GM12878 (cell line): ENCODE measurements around the gene KCNN3. TPM values are rescaled to one million over a fixed set of nuclear protein-coding genes. Genes with fewer than 3 reads are reported as not detected.

Source experiments
- ATF7 ChIP-seq: fragments of 450-650 bp; IDR thresholded peaks from 2 replicates; pipeline ENCODE4 v1.6.1; 2016; ENCODE audit warnings: low read depth, mild to moderate bottlenecking
- BCL11A ChIP-seq: IDR thresholded peaks from 2 replicates; pipeline ENCODE4 v1.6.1; 2011; ENCODE audit warnings: low read depth, low read length
- BHLHE40 ChIP-seq, 2 experiments: fragments of 450-650 bp in 1 of 2; IDR thresholded peaks; 2 replicates each; pipeline ENCODE4 v1.6.1; 2011 to 2017; ENCODE audit warnings: low read depth in 2 of 2, borderline replicate concordance in 1 of 2, improper control_type of control experiment in 1 of 2, low read length in 1 of 2, mild to moderate bottlenecking in 1 of 2
- CEBPZ ChIP-seq: fragments of 150-350 bp; IDR thresholded peaks from 2 replicates; pipeline ENCODE4 v1.6.1; 2016; ENCODE audit warnings: low read depth, low read length
- CREB1 ChIP-seq: IDR thresholded peaks from 2 replicates; pipeline ENCODE4 v1.6.1; 2012; ENCODE audit warnings: low read depth, mild to moderate bottlenecking, inconsistent platforms
- EED ChIP-seq: sonication (generic); IDR thresholded peaks from 2 replicates; pipeline ENCODE4 v1.6.1; 2016; ENCODE audit warnings: antibody characterized with exemption, low read depth
- ETV6 ChIP-seq, 2 experiments: fragments of 450-650 bp in 1 of 2; IDR thresholded peaks in 1 of 2; conservative IDR thresholded peaks in 1 of 2; 2 replicates each; pipeline ENCODE4 v1.6.1; 2014; ENCODE audit warnings: antibody characterized with exemption in 1 of 2, borderline replicate concordance in 1 of 2, low read depth in 1 of 2, mild to moderate bottlenecking in 1 of 2, moderate library complexity in 1 of 2
- HDGF ChIP-seq: fragments of 450-650 bp; IDR thresholded peaks from 2 replicates; pipeline ENCODE4 v1.6.1; 2016; ENCODE audit warnings: antibody characterized with exemption
- JUNB ChIP-seq: IDR thresholded peaks from 2 replicates; pipeline ENCODE4 v1.6.1; 2016; ENCODE audit warnings: antibody characterized with exemption, mild to moderate bottlenecking
- NKRF ChIP-seq: fragments of 450-650 bp; conservative IDR thresholded peaks from 2 replicates; pipeline ENCODE4 v1.6.1; 2017; ENCODE audit warnings: mild to moderate bottlenecking, moderate library complexity
- NR2C2 ChIP-seq: IDR thresholded peaks from 2 replicates; pipeline ENCODE4 v1.6.1; 2011; ENCODE audit warnings: borderline replicate concordance, low read depth; ENCODE audit not compliant: control insufficient read depth, insufficient read length
- PAX5 ChIP-seq: IDR thresholded peaks from 2 replicates; pipeline ENCODE4 v1.6.1; 2011; ENCODE audit warnings: low read depth, low read length, borderline replicate concordance
- PKNOX1 ChIP-seq: fragments of 450-650 bp; IDR thresholded peaks from 2 replicates; pipeline ENCODE4 v1.6.1; 2016; ENCODE audit warnings: mild to moderate bottlenecking
- POU2F2 ChIP-seq: IDR thresholded peaks from 3 replicates; pipeline ENCODE4 v1.6.1; 2011; ENCODE audit warnings: low read depth, mild to moderate bottlenecking, low read length, borderline replicate concordance
- RAD51 ChIP-seq: fragments of 450-650 bp; IDR thresholded peaks from 2 replicates; pipeline ENCODE4 v1.6.1; 2016; ENCODE audit warnings: moderate library complexity, mild to moderate bottlenecking, inconsistent platforms
- RUNX3 ChIP-seq: IDR thresholded peaks from 2 replicates; pipeline ENCODE4 v1.6.1; 2012; ENCODE audit warnings: low read length, inconsistent platforms
- SMARCA5 ChIP-seq: fragments of 450-650 bp; IDR thresholded peaks from 2 replicates; pipeline ENCODE4 v1.6.1; 2017; ENCODE audit warnings: mild to moderate bottlenecking
- SP1 ChIP-seq: IDR thresholded peaks from one replicate; pipeline ENCODE4 v1.6.1; 2011; ENCODE audit warnings: low read depth, low read length
- STAT3 ChIP-seq: IDR thresholded peaks from 2 replicates; pipeline ENCODE4 v1.6.1; 2011; ENCODE audit warnings: low read depth, low read length, improper control_type of control experiment
- ZNF622 ChIP-seq: fragments of 450-650 bp; IDR thresholded peaks from 2 replicates; pipeline ENCODE4 v1.6.1; 2017; ENCODE audit warnings: mild to moderate bottlenecking, inconsistent platforms
- polyA plus RNA-seq, 11 experiments: library from polyadenylated mRNA; depleted of rRNA in 4 of 11; unstranded in 6 of 11; stranded (reverse) in 5 of 11; fragments of >200 nt; fragmentation: Nextera tagmentation in 4 of 11; fragmentation: Illumina TruSeq in 1 of 11; extraction: Ambion mirVana in 4 of 11; extraction: Trizol in 1 of 11; gene quantifications; 1 replicate in 1 of 11; 2 replicates in 10 of 11; pipeline versions ENCODE4 v1.2.1 to v1.2.3, GENCODE V29; 2011 to 2016; ENCODE audit warnings: inconsistent platforms in 2 of 11, missing spikeins in 2 of 11, low read depth in 1 of 11
- total RNA-seq, 4 experiments: library from RNA; depleted of rRNA in 3 of 4; stranded (reverse); fragments of >200 nt in 3 of 4; fragmentation: Illumina TruSeq in 1 of 4; extraction: Trizol in 1 of 4; gene quantifications; 2 replicates each; pipeline versions ENCODE4 v1.2.1 to v1.2.3, GENCODE V29; 2013 to 2021
- TF ChIP-seq, protein P1 (sequence below): IDR thresholded peaks from 2 replicates; pipeline ENCODE4 v1.6.1; 2011; ENCODE audit warnings: borderline replicate concordance, low read depth, mild to moderate bottlenecking, moderate library complexity, mixed read lengths, low read length; ENCODE audit not compliant: insufficient read depth; ENCODE audit errors: extremely low read length

The KCNN3 gene
- total and polyA plus RNA-seq, 10 of the 15 experiments (the other 5 are each of a cell fraction or from before 2014, with no cell fraction given): 3.5 to 26.4 (median 14.9) TPM

DNA sequence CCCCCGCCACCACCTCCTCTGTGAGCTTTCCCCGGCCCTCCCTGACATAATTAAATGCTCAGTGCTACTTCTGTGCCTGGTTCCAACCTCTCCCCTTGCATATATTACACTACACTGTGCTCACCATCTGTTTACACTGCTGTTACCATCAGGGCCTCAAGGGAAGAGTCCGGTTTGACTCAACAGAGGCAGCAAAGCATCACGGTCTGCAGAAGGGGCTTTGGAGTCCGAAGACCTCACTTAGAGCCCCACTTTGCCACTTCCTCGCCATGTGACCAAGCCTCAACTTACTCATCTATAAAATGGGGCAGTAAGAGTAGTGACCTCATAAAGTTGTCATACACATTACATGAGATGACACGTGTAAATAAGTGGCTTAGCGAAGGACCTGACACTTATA lies 27.4 kb downstream of the KCNN3 start (continued):
- no peak for TF ChIP-seq CEBPZ
- TF ChIP-seq PAX5: no peak
- TF ChIP-seq, protein P1, sequence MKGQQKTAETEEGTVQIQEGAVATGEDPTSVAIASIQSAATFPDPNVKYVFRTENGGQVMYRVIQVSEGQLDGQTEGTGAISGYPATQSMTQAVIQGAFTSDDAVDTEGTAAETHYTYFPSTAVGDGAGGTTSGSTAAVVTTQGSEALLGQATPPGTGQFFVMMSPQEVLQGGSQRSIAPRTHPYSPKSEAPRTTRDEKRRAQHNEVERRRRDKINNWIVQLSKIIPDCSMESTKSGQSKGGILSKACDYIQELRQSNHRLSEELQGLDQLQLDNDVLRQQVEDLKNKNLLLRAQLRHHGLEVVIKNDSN: peak; percentile 40
- TF ChIP-seq NKRF: no peak
- peak in 1 of 2 experiments; percentile 20; a peak in 1 of 4 replicates for TF ChIP-seq BHLHE40 (IDR thresholded peaks at IDR 0.05; ENCODE audit: borderline replicate concordance in 1 of 2, low read depth in 2 of 2, low read length in 1 of 2)
- no peak for TF ChIP-seq STAT3
- peak in 1 of 2 experiments; percentile 41; a peak in 2 of 4 replicates for TF ChIP-seq ETV6 (conservative IDR thresholded peaks at IDR 0.05 in 1 of 2, IDR thresholded peaks at IDR 0.05 in 1 of 2; ENCODE audit: borderline replicate concordance in 1 of 2, low read depth in 1 of 2)
- TF ChIP-seq CREB1: peak; percentile 76
- no peak for TF ChIP-seq HDGF
- no peak for TF ChIP-seq BCL11A
- no peak for TF ChIP-seq NR2C2
- 0 out of 3 replicates have a peak, but pooled peaks have one; percentile 9 for TF ChIP-seq POU2F2
- TF ChIP-seq PKNOX1: no peak
- TF ChIP-seq ZNF622: no peak
- TF ChIP-seq ATF7: 0 out of 2 replicates have a peak, but pooled peaks have one; percentile 32
- no peak for TF ChIP-seq SP1
- TF ChIP-seq EED: 0 out of 2 replicates have a peak, but pooled peaks have one; percentile 14
- TF ChIP-seq RUNX3: peak; percentile 83
- TF ChIP-seq JUNB: peak; percentile 59
- peak; percentile 57; the same call in 1 of the 2 replicates for TF ChIP-seq RAD51
- TF ChIP-seq SMARCA5: peak; percentile 51; the same call in 1 of the 2 replicates
